ENCODE data around the gene SRP19.

The SRP19 gene

DNA sequence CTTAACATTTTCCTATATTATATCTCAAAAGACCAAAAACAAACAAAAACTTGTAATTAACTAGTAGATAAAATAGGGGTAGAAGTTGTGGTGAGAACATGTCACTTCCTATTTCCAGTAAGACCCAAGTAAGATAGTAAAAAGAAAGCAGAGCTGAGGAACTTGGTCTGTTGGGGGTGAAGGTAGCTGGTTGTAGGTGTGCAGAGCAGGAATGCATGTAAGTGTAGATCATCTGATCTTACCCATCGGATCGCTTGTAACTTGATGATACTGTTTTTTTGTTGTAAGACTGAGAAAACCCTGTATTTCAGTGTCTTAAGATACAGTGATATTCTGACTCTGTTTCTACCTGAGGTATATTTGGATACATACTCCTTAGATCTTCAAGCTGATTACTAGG is 5.7 kb downstream of the SRP19 start:
- no peak for TF ChIP-seq YY1 (IDR thresholded peaks at IDR 0.05; ENCODE audit: low read depth)

DNA sequence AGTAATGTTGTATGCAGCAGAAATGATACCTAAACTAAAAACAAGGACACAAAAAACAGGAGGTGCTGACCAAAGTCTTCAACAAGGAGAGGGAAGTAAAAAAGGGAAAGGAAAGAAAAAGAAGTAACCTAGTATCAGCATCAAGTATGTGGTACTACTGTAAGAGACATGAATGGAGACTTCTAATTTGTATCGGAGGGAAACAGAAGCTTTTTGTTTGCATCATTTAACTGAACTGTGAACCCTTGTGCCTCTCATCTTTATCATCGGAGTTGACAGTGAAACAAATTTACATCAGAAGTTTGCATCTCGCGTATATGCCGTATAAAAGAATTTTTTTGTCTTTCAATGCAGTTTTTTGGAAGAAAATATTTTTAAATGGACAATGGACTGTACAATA is 6.3 kb downstream of the SRP19 start:
- TF ChIP-seq CREB1 (IDR thresholded peaks at IDR 0.05; ENCODE audit: low read depth) (no peak), NFIC (IDR thresholded peaks at IDR 0.05) (no peak), EGR1 (IDR thresholded peaks at IDR 0.05) (no peak), EP300 (IDR thresholded peaks at IDR 0.05; ENCODE audit: borderline replicate concordance) (no peak), FOXM1 (IDR thresholded peaks at IDR 0.05; ENCODE audit: borderline replicate concordance, low read depth) (no peak), TAF1 (IDR thresholded peaks at IDR 0.05; ENCODE audit: low read depth) (no peak)
- TF ChIP-seq, protein P1, sequence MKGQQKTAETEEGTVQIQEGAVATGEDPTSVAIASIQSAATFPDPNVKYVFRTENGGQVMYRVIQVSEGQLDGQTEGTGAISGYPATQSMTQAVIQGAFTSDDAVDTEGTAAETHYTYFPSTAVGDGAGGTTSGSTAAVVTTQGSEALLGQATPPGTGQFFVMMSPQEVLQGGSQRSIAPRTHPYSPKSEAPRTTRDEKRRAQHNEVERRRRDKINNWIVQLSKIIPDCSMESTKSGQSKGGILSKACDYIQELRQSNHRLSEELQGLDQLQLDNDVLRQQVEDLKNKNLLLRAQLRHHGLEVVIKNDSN (IDR thresholded peaks at IDR 0.05) = no peak
- TF ChIP-seq, protein P2, sequence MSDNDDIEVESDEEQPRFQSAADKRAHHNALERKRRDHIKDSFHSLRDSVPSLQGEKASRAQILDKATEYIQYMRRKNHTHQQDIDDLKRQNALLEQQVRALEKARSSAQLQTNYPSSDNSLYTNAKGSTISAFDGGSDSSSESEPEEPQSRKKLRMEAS (IDR thresholded peaks at IDR 0.05) = no peak

DNA sequence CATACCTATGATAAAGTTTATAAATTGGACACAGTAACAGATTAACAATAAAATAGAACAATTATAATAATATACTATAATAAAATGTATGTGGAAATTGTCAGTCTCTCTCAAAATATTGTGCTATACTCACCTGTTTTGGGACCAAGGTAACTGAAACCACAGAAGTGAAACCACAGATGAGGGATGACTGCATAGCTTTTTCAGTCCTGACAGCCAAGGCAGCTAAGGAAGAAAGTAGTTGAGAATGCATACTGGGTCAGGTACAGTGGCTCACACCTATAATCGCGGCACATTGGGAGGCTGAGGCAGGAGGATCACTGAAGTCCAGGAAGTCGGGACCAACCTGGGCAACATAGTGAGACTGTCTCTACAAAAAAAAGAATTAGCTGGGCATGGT is 8.9 kb downstream of the SRP19 start:
- TF ChIP-seq NFIC (IDR thresholded peaks at IDR 0.05) (no peak), RAD21 (IDR thresholded peaks at IDR 0.05; ENCODE audit: low read depth) (no peak), CEBPB (IDR thresholded peaks at IDR 0.05) (no peak), TCF12 (IDR thresholded peaks at IDR 0.05; ENCODE audit: low read depth) (no peak), YY1 (IDR thresholded peaks at IDR 0.05; ENCODE audit: low read depth) (no peak), ZBTB7A (IDR thresholded peaks at IDR 0.05; ENCODE audit: low read depth) (no peak), EP300 (IDR thresholded peaks at IDR 0.05; ENCODE audit: borderline replicate concordance) (no peak), EGR1 (IDR thresholded peaks at IDR 0.05) (no peak), FOXM1 (IDR thresholded peaks at IDR 0.05; ENCODE audit: borderline replicate concordance, low read depth) (no peak), CREB1 (IDR thresholded peaks at IDR 0.05; ENCODE audit: low read depth) (no peak), TEAD4 (IDR thresholded peaks at IDR 0.05) (no peak), TAF1 (IDR thresholded peaks at IDR 0.05; ENCODE audit: low read depth) (no peak)
- TF ChIP-seq, protein P1 (IDR thresholded peaks at IDR 0.05) = no peak
- TF ChIP-seq, protein P2 (IDR thresholded peaks at IDR 0.05) = no peak
- TF ChIP-seq, protein P3, sequence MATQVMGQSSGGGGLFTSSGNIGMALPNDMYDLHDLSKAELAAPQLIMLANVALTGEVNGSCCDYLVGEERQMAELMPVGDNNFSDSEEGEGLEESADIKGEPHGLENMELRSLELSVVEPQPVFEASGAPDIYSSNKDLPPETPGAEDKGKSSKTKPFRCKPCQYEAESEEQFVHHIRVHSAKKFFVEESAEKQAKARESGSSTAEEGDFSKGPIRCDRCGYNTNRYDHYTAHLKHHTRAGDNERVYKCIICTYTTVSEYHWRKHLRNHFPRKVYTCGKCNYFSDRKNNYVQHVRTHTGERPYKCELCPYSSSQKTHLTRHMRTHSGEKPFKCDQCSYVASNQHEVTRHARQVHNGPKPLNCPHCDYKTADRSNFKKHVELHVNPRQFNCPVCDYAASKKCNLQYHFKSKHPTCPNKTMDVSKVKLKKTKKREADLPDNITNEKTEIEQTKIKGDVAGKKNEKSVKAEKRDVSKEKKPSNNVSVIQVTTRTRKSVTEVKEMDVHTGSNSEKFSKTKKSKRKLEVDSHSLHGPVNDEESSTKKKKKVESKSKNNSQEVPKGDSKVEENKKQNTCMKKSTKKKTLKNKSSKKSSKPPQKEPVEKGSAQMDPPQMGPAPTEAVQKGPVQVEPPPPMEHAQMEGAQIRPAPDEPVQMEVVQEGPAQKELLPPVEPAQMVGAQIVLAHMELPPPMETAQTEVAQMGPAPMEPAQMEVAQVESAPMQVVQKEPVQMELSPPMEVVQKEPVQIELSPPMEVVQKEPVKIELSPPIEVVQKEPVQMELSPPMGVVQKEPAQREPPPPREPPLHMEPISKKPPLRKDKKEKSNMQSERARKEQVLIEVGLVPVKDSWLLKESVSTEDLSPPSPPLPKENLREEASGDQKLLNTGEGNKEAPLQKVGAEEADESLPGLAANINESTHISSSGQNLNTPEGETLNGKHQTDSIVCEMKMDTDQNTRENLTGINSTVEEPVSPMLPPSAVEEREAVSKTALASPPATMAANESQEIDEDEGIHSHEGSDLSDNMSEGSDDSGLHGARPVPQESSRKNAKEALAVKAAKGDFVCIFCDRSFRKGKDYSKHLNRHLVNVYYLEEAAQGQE (IDR thresholded peaks at IDR 0.05; ENCODE audit: low read depth) = no peak

DNA sequence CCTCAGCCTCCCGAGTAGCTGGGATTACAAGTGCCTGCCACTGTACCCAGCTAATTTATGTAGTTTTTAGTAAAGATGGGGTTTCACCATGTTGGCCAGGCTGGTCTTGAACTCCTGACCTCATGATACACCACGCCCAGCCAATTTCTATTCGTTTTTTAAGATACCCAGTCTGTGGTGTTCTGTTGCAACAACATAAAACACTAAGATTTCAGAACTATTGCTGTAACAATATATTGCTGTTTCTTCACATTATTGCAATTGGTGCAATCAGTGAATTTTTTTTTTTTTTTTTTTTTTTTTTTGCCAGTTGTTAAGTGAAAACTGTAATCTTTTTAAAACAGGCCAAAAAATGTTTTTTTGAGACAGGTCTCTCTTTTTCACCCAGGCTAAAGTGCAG is 9.9 kb downstream of the SRP19 start:
- TF ChIP-seq EP300 (IDR thresholded peaks at IDR 0.05; ENCODE audit: borderline replicate concordance) (no peak), FOXM1 (IDR thresholded peaks at IDR 0.05; ENCODE audit: borderline replicate concordance, low read depth) (no peak), TCF12 (IDR thresholded peaks at IDR 0.05; ENCODE audit: low read depth) (no peak), EGR1 (IDR thresholded peaks at IDR 0.05) (no peak), CREB1 (IDR thresholded peaks at IDR 0.05; ENCODE audit: low read depth) (no peak), YY1 (IDR thresholded peaks at IDR 0.05; ENCODE audit: low read depth) (no peak), RAD21 (IDR thresholded peaks at IDR 0.05; ENCODE audit: low read depth) (no peak), TEAD4 (IDR thresholded peaks at IDR 0.05) (no peak), ZBTB7A (IDR thresholded peaks at IDR 0.05; ENCODE audit: low read depth) (no peak), CEBPB (IDR thresholded peaks at IDR 0.05) (no peak), NFIC (IDR thresholded peaks at IDR 0.05) (no peak)
- TF ChIP-seq, protein P2 (IDR thresholded peaks at IDR 0.05) = no peak
- TF ChIP-seq, protein P3 (IDR thresholded peaks at IDR 0.05; ENCODE audit: low read depth) = no peak

DNA sequence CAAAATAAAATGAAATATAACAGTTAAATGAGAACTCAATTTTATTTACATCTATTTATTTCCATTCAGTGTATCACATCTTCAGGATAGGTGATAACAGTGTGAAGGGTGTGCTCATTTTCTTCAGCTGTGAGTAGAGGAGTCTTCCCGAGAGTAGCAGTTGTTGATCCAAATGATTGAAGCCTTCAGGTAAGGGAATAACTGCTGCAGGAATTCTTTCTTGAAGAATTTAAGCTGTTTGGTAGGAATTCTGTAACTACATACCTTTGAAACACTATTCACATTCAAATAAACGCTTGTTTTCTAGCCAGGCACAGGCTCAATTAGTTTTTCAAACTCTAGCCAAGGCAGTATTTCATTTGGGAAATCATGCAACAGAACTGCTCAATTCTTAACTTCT is 15.3 kb downstream of the SRP19 start:
- TF ChIP-seq RAD21 (IDR thresholded peaks at IDR 0.05; ENCODE audit: low read depth) = no peak
- TF ChIP-seq, protein P2 (IDR thresholded peaks at IDR 0.05) = no peak
- no peak for TF ChIP-seq FOXM1 (IDR thresholded peaks at IDR 0.05; ENCODE audit: borderline replicate concordance, low read depth)
- TF ChIP-seq, protein P1 (IDR thresholded peaks at IDR 0.05) = no peak
- no peak for TF ChIP-seq YY1 (IDR thresholded peaks at IDR 0.05; ENCODE audit: low read depth)
- no peak for TF ChIP-seq EP300 (IDR thresholded peaks at IDR 0.05; ENCODE audit: borderline replicate concordance)
- TF ChIP-seq EGR1 (IDR thresholded peaks at IDR 0.05) = no peak
- TF ChIP-seq TCF12 (IDR thresholded peaks at IDR 0.05; ENCODE audit: low read depth) = no peak
- TF ChIP-seq TEAD4 (IDR thresholded peaks at IDR 0.05) = no peak
- no peak for TF ChIP-seq ZBTB7A (IDR thresholded peaks at IDR 0.05; ENCODE audit: low read depth)
- TF ChIP-seq CEBPB (IDR thresholded peaks at IDR 0.05) = no peak
- no peak for TF ChIP-seq TAF1 (IDR thresholded peaks at IDR 0.05; ENCODE audit: low read depth)
- TF ChIP-seq, protein P3 (IDR thresholded peaks at IDR 0.05; ENCODE audit: low read depth) = no peak
- no peak for TF ChIP-seq NFIC (IDR thresholded peaks at IDR 0.05)
- TF ChIP-seq CREB1 (IDR thresholded peaks at IDR 0.05; ENCODE audit: low read depth) = no peak

All from Ishikawa (cell line).